Peyer's patch (tissue), 4 donors: ENCODE results near the gene KDM3A. TPM values are rescaled to one million over a fixed set of nuclear protein-coding genes. Genes with fewer than 3 reads are reported as not detected.

Source experiments
- DNase-seq, 3 donors: peaks; one replicate each; pipeline ENCODE4 v3.0.0-alpha.2; 2017 to 2019
- H3K27ac ChIP-seq, 4 donors: fragments of 200-600 bp; sonication (generic); one replicate each; pipeline ENCODE4 v1.5.1; 2016 to 2019
- H3K27me3 ChIP-seq, 2 donors: fragments of 200-600 bp; sonication (generic); one replicate each; pipeline ENCODE4 v1.5.1; 2019
- H3K36me3 ChIP-seq, 3 donors: fragments of 200-600 bp; sonication (generic); one replicate each; pipeline ENCODE4 v1.5.1; 2016 to 2019
- H3K4me1 ChIP-seq, 4 donors: fragments of 200-600 bp; sonication (generic); one replicate each; pipeline ENCODE4 v1.5.1; 2016 to 2019
- H3K4me3 ChIP-seq, 4 donors: fragments of 200-600 bp; sonication (generic); 1 replicate in 3 of 4; 2 replicates in 1 of 4; pipeline ENCODE4 v1.5.1; 2016 to 2019; ENCODE audit warnings: mild to moderate bottlenecking in 1 of 4
- H3K9me3 ChIP-seq, 4 donors: fragments of 200-600 bp; sonication (generic); one replicate each; pipeline ENCODE4 v1.5.1; 2016 to 2019; ENCODE audit warnings: mild to moderate bottlenecking in 1 of 4
- POLR2A ChIP-seq, 2 donors: fragments of 450-650 bp; IDR thresholded peaks; one replicate each; pipeline ENCODE4 v1.5.1; 2017; ENCODE audit warnings: antibody characterized with exemption in 2 of 2, mild to moderate bottlenecking in 2 of 2, moderate library complexity in 2 of 2
- total RNA-seq, 4 donors: library from RNA; depleted of rRNA; stranded (reverse); fragments of >200 nt; gene quantifications; one replicate each; pipeline ENCODE4 v1.1.0, GENCODE V29; 2016
- TF ChIP-seq, protein P1 (sequence below), 6 experiments: fragments of 450-650 bp in 4 of 6; fragments of 200-600 bp in 2 of 6; sonication (generic) in 1 of 6; IDR thresholded peaks; one replicate each; pipeline ENCODE4 v1.5.1; 2017 to 2019; ENCODE audit warnings: antibody characterized with exemption in 6 of 6, mild to moderate bottlenecking in 3 of 6, moderate library complexity in 1 of 6

The KDM3A gene
- total RNA-seq, 4 donors from 2014 or later: 42.9 to 93.1 (median 61.1) TPM

DNA sequence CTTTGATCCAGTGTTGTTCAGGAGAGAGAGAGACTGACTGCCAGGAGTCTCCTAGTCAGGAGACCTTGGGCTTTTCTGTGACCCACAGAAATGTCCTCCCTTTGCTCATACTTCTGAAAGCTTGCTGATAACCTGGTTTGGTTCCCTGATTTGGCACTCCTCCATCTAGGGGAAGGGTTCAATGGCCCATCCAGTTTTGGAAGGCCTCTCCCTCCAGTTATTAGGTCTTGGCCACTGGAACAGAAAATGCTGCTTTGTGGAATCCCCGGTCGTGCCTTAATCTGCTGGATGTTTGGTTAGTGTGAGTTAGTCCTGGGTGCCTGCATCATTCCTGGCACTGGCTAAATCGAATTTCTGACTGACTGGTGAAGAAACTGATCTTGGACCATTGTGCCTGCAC is 35.7 kb downstream of the KDM3A start:
- Histone ChIP-seq H3K27ac (no peak overlapping the region), H3K36me3 (peaks cover 0 to 98% (median 0%) of the 10 kb centered on the region in 3 donors), H3K4me1 (no peaks in the 10 kb centered on the region), H3K4me3 (no peak overlapping the region), H3K27me3 (no peaks in the 10 kb centered on the region), H3K9me3 (no peaks in the 10 kb centered on the region)
- TF ChIP-seq, protein P1, sequence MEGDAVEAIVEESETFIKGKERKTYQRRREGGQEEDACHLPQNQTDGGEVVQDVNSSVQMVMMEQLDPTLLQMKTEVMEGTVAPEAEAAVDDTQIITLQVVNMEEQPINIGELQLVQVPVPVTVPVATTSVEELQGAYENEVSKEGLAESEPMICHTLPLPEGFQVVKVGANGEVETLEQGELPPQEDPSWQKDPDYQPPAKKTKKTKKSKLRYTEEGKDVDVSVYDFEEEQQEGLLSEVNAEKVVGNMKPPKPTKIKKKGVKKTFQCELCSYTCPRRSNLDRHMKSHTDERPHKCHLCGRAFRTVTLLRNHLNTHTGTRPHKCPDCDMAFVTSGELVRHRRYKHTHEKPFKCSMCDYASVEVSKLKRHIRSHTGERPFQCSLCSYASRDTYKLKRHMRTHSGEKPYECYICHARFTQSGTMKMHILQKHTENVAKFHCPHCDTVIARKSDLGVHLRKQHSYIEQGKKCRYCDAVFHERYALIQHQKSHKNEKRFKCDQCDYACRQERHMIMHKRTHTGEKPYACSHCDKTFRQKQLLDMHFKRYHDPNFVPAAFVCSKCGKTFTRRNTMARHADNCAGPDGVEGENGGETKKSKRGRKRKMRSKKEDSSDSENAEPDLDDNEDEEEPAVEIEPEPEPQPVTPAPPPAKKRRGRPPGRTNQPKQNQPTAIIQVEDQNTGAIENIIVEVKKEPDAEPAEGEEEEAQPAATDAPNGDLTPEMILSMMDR (IDR thresholded peaks at IDR 0.05): no peak
- no peak for TF ChIP-seq POLR2A (IDR thresholded peaks at IDR 0.05)
- no peak for DNase-seq

- no peak overlapping the region for H3K4me3 ChIP-seq
- peaks cover 0 to 98% (median 0%) of the 10 kb centered on the region in 3 donors for H3K36me3 ChIP-seq
- H3K27ac ChIP-seq: no peak overlapping the region
- no peak for DNase-seq
- no peaks in the 10 kb centered on the region for H3K27me3 ChIP-seq
- H3K9me3 ChIP-seq: no peaks in the 10 kb centered on the region
- no peaks in the 10 kb centered on the region for H3K4me1 ChIP-seq
- no peak for TF ChIP-seq POLR2A (IDR thresholded peaks at IDR 0.05)
- TF ChIP-seq, protein P1 (IDR thresholded peaks at IDR 0.05): no peak
Measured at GRCh38 chr2:86477349-86477748, 36.2 kb downstream of the KDM3A start.

DNA sequence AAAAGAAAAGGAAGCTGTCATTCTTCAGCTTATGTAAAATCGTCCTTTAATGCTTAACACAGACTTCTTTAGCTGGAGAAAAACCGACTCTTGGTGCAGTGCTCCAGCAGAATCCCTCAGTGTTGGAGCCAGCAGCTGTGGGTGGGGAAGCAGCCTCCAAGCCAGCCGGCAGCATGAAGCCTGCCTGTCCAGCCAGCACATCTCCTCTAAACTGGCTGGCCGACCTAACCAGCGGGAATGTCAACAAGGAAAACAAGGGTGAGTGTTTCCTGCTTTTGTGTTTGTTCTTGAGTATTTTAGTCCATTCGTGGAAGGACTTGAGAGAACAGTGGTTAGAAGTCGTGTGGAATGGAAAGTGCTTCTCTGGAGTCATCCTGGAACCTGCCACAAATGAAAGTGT is 38.9 kb downstream of the KDM3A start:
- no peak overlapping the region for H3K27ac ChIP-seq
- no peaks in the 10 kb centered on the region for H3K9me3 ChIP-seq
- H3K36me3 ChIP-seq: peaks cover 0 to 98% (median 0%) of the 10 kb centered on the region in 3 donors
- H3K27me3 ChIP-seq: no peaks in the 10 kb centered on the region
- TF ChIP-seq, protein P1 (IDR thresholded peaks at IDR 0.05): no peak
- no peak for TF ChIP-seq POLR2A (IDR thresholded peaks at IDR 0.05)
- H3K4me1 ChIP-seq: peaks cover 0 to 3% (median 0%) of the 10 kb centered on the region in 4 donors
- no peak for DNase-seq
- H3K4me3 ChIP-seq: no peak overlapping the region

- H3K36me3 ChIP-seq: peaks cover 0 to 99% (median 0%) of the 10 kb centered on the region in 3 donors
- no peaks in the 10 kb centered on the region for H3K9me3 ChIP-seq
- no peak for TF ChIP-seq POLR2A (IDR thresholded peaks at IDR 0.05)
- TF ChIP-seq, protein P1 (IDR thresholded peaks at IDR 0.05): no peak
- H3K27ac ChIP-seq: no peak overlapping the region
- H3K4me3 ChIP-seq: no peak overlapping the region
- peaks cover 0 to 3% (median 0%) of the 10 kb centered on the region in 4 donors for H3K4me1 ChIP-seq
- H3K27me3 ChIP-seq: no peaks in the 10 kb centered on the region
- no peak for DNase-seq
Measured at GRCh38 chr2:86482034-86482433, 40.9 kb downstream of the KDM3A start.

GRCh38 chr2:86484385-86484784 is 43.2 kb downstream of the KDM3A start:
- no peak overlapping the region for H3K4me3 ChIP-seq
- peaks cover 0 to 3% (median 0%) of the 10 kb centered on the region in 4 donors for H3K4me1 ChIP-seq
- H3K36me3 ChIP-seq: peaks cover 0 to 99% (median 0%) of the 10 kb centered on the region in 3 donors
- H3K9me3 ChIP-seq: no peaks in the 10 kb centered on the region
- no peak for TF ChIP-seq POLR2A (IDR thresholded peaks at IDR 0.05)
- TF ChIP-seq, protein P1 (IDR thresholded peaks at IDR 0.05): no peak
- H3K27ac ChIP-seq: no peak overlapping the region
- no peaks in the 10 kb centered on the region for H3K27me3 ChIP-seq
- DNase-seq: no peak

DNA sequence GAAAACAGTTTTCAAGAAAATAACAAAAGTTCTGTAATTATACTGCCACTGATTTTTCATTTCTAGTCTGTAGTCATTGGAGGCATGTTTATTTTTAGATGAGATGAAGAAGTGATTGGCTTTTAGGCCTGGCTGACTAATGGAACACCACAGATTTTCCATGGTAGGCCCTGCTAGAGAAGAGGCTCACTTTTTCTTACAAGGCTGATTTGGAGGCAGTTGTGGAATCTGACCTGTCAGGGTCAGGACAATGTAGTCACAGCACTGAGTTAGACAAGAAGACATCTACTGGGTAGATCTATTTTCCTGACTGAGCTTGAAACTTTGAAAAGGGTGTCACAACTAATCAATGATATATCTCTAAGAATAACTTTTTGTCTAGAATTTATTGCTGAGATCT is 43.9 kb downstream of the KDM3A start:
- no peak overlapping the region for H3K27ac ChIP-seq
- peaks cover 0 to 99% (median 0%) of the 10 kb centered on the region in 3 donors for H3K36me3 ChIP-seq
- no peak overlapping the region for H3K4me3 ChIP-seq
- H3K27me3 ChIP-seq: no peaks in the 10 kb centered on the region
- no peak for DNase-seq
- peaks cover 0 to 3% (median 0%) of the 10 kb centered on the region in 4 donors for H3K4me1 ChIP-seq
- TF ChIP-seq, protein P1 (IDR thresholded peaks at IDR 0.05): no peak
- no peaks in the 10 kb centered on the region for H3K9me3 ChIP-seq
